HepG2 (cell line): Measurements from ENCODE around the gene MRPL50. TPM values are rescaled to one million over a fixed set of nuclear protein-coding genes. Genes with fewer than 3 reads are reported as not detected.

Source experiments
- CBX2 ChIP-seq, 2 experiments: fragments of 200-600 bp in 1 of 2; sonication (generic); formaldehyde crosslinking in 1 of 2; IDR thresholded peaks; 2 replicates each; pipeline versions ENCODE4 v1.7.0 to v1.8.1; 2018 to 2022; ENCODE audit warnings: low read depth in 2 of 2, low read length in 1 of 2, mild to moderate bottlenecking in 1 of 2, missing genetic modification reagents in 1 of 2
- CREB1 ChIP-seq, 2 experiments: fragments of 450-650 bp in 1 of 2; IDR thresholded peaks; 2 replicates each; pipeline ENCODE4 v1.6.1; 2016 to 2017; ENCODE audit warnings: control low read depth in 1 of 2, mild to moderate bottlenecking in 1 of 2, missing compliant biosample characterization in 1 of 2, missing genetic modification characterization in 1 of 2
- DRAP1 ChIP-seq: IDR thresholded peaks from 2 replicates; pipeline ENCODE4 v1.6.1; 2016; ENCODE audit warnings: missing genetic modification reagents, missing compliant biosample characterization
- FOXC1 ChIP-seq: sonication (generic); formaldehyde crosslinking; IDR thresholded peaks from 2 replicates; pipeline ENCODE4 v1.8.0; 2022; ENCODE audit warnings: mild to moderate bottlenecking, missing genetic modification reagents, borderline replicate concordance
- FUBP1 ChIP-seq: sonication (generic); formaldehyde crosslinking; IDR thresholded peaks from 2 replicates; pipeline ENCODE4 v1.5.1; 2020; ENCODE audit warnings: missing genetic modification reagents, mild to moderate bottlenecking, borderline replicate concordance
- HINFP ChIP-seq: sonication (generic); formaldehyde crosslinking; IDR thresholded peaks from 2 replicates; pipeline ENCODE4 v1.4.0; 2020; ENCODE audit warnings: low read depth, mild to moderate bottlenecking, missing genetic modification reagents
- KLF12 ChIP-seq: sonication (generic); formaldehyde crosslinking; IDR thresholded peaks from 2 replicates; pipeline ENCODE4 v1.4.0; 2020; ENCODE audit warnings: missing genetic modification reagents, borderline replicate concordance
- MAFG ChIP-seq: sonication (generic); formaldehyde crosslinking; IDR thresholded peaks from 2 replicates; pipeline ENCODE4 v1.5.1; 2020; ENCODE audit warnings: mild to moderate bottlenecking, missing genetic modification reagents
- MLX ChIP-seq: IDR thresholded peaks from 2 replicates; pipeline ENCODE4 v1.6.1; 2016
- MYC ChIP-seq: sonication (generic); formaldehyde crosslinking; IDR thresholded peaks from 2 replicates; pipeline ENCODE4 v1.9.0; 2021; ENCODE audit warnings: missing genetic modification reagents, borderline replicate concordance
- RELA ChIP-seq: sonication (generic); formaldehyde crosslinking; IDR thresholded peaks from 2 replicates; pipeline ENCODE4 v1.4.0; 2020; ENCODE audit warnings: missing genetic modification reagents
- SALL1 ChIP-seq: sonication (generic); formaldehyde crosslinking; IDR thresholded peaks from 2 replicates; pipeline ENCODE4 v1.8.0; 2022; ENCODE audit warnings: mild to moderate bottlenecking, missing genetic modification reagents
- YEATS4 ChIP-seq: sonication (generic); formaldehyde crosslinking; IDR thresholded peaks from 2 replicates; pipeline ENCODE4 v1.4.0; 2020; ENCODE audit warnings: missing genetic modification reagents, borderline replicate concordance
- ZBTB21 ChIP-seq: sonication (generic); formaldehyde crosslinking; IDR thresholded peaks from 2 replicates; pipeline ENCODE4 v1.4.0; 2020; ENCODE audit warnings: missing genetic modification reagents
- ZNF34 ChIP-seq: sonication (generic); formaldehyde crosslinking; IDR thresholded peaks from 2 replicates; pipeline ENCODE4 v1.4.0; 2020; ENCODE audit warnings: mild to moderate bottlenecking, missing genetic modification reagents, borderline replicate concordance
- ZNF350 ChIP-seq: sonication (generic); formaldehyde crosslinking; IDR thresholded peaks from 2 replicates; pipeline ENCODE4 v1.4.0; 2020; ENCODE audit warnings: mild to moderate bottlenecking, low read depth, missing genetic modification reagents, borderline replicate concordance
- ZNF577 ChIP-seq: sonication (generic); formaldehyde crosslinking; IDR thresholded peaks from 2 replicates; pipeline ENCODE4 v1.4.0; 2020; ENCODE audit warnings: mild to moderate bottlenecking, low read depth, missing genetic modification reagents, borderline replicate concordance
- ZNF639 ChIP-seq: conservative IDR thresholded peaks from 2 replicates; pipeline ENCODE4 v1.6.1; 2018; ENCODE audit warnings: missing genetic modification reagents
- polyA plus RNA-seq, 8 experiments: library from polyadenylated mRNA; depleted of rRNA in 3 of 8; stranded (reverse) in 7 of 8; unstranded in 1 of 8; fragments of >200 nt; fragmentation: Illumina TruSeq in 4 of 8; extraction: Trizol in 4 of 8; gene quantifications; 2 replicates each; pipeline versions ENCODE4 v1.2.1 to v1.2.3, GENCODE V29; 2011 to 2016; ENCODE audit warnings: low read depth in 4 of 8, missing spikeins in 1 of 8, mixed read lengths in 1 of 8; ENCODE audit not compliant: insufficient read depth in 1 of 8
- total RNA-seq, 5 experiments: library from RNA; depleted of rRNA; stranded (reverse); fragments of >200 nt; fragmentation: Illumina TruSeq; extraction: Trizol; gene quantifications; 2 replicates each; pipeline ENCODE4 v1.2.3, GENCODE V29; 2016; ENCODE audit warnings: low read depth in 1 of 5
- TF ChIP-seq, protein P1 (sequence below): sonication (generic); formaldehyde crosslinking; IDR thresholded peaks from 2 replicates; pipeline ENCODE4 v1.4.0; 2020; ENCODE audit warnings: missing genetic modification reagents, borderline replicate concordance

Gene MRPL50
- total and polyA plus RNA-seq, 2 of the 13 experiments (the other 11 are each of a cell fraction or from before 2014, with no cell fraction given), result 37.1 to 70.0 TPM

DNA sequence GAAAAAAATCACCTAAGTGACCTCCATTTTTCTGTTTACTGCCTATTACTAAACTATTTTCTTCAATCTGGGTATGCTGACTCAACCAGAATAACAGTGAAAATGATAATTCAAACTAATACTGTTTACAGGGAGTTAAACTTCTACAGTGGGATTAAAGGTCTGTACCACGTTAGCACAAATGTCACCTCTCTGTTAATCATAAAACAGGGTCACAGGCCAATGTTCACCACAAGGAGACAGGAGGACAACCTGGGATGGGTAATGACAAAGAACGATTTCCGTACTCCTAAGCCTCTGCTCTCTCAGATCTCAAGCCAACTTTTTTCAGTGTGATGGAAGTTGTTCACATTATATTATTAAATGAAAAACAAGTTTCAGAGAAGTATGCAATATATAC, 34.8 kb upstream of the MRPL50 start (continued):
- TF ChIP-seq HINFP (CRISPR knock-in tag) (no peak), MYC (CRISPR knock-in tag) (no peak), YEATS4 (CRISPR knock-in tag) (peak; percentile 74; the same call in 1 of the 2 replicates), ZNF639 (CRISPR knock-in tag) (no peak), ZNF350 (CRISPR knock-in tag) (no peak), FUBP1 (CRISPR knock-in tag) (no peak), CREB1 (IDR thresholded peaks at IDR 0.05) (no peak), CREB1 (CRISPR knock-in tag; IDR thresholded peaks at IDR 0.05) (peak; percentile 67), ZNF577 (CRISPR knock-in tag) (no peak), SALL1 (CRISPR knock-in tag) (peak; percentile 72; the same call in 1 of the 2 replicates), ZBTB21 (CRISPR knock-in tag) (no peak), CBX2 (IDR thresholded peaks at IDR 0.05; ENCODE audit: low read depth, low read length) (no peak), CBX2 (CRISPR knock-in tag; IDR thresholded peaks at IDR 0.05; ENCODE audit: low read depth) (no peak), ZNF34 (no peak), FOXC1 (CRISPR knock-in tag) (no peak), DRAP1 (CRISPR knock-in tag) (peak; percentile 81), MAFG (CRISPR knock-in tag) (no peak), RELA (CRISPR knock-in tag) (no peak), MLX (CRISPR knock-in tag) (peak; percentile 72), KLF12 (no peak)
- TF ChIP-seq, protein P1, sequence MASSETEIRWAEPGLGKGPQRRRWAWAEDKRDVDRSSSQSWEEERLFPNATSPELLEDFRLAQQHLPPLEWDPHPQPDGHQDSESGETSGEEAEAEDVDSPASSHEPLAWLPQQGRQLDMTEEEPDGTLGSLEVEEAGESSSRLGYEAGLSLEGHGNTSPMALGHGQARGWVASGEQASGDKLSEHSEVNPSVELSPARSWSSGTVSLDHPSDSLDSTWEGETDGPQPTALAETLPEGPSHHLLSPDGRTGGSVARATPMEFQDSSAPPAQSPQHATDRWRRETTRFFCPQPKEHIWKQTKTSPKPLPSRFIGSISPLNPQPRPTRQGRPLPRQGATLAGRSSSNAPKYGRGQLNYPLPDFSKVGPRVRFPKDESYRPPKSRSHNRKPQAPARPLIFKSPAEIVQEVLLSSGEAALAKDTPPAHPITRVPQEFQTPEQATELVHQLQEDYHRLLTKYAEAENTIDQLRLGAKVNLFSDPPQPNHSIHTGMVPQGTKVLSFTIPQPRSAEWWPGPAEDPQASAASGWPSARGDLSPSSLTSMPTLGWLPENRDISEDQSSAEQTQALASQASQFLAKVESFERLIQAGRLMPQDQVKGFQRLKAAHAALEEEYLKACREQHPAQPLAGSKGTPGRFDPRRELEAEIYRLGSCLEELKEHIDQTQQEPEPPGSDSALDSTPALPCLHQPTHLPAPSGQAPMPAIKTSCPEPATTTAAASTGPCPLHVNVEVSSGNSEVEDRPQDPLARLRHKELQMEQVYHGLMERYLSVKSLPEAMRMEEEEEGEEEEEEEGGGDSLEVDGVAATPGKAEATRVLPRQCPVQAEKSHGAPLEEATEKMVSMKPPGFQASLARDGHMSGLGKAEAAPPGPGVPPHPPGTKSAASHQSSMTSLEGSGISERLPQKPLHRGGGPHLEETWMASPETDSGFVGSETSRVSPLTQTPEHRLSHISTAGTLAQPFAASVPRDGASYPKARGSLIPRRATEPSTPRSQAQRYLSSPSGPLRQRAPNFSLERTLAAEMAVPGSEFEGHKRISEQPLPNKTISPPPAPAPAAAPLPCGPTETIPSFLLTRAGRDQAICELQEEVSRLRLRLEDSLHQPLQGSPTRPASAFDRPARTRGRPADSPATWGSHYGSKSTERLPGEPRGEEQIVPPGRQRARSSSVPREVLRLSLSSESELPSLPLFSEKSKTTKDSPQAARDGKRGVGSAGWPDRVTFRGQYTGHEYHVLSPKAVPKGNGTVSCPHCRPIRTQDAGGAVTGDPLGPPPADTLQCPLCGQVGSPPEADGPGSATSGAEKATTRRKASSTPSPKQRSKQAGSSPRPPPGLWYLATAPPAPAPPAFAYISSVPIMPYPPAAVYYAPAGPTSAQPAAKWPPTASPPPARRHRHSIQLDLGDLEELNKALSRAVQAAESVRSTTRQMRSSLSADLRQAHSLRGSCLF (CRISPR knock-in tag), result no peak
